Gastrocnemius medialis (tissue), 4 donors: ENCODE data around the gene C1QTNF8. TPM values are rescaled to one million over a fixed set of nuclear protein-coding genes. Genes with fewer than 3 reads are reported as not detected.

Experiments used
- ATAC-seq, 2 donors: fragments of 150-250 bp; one replicate each; pipeline ENCODE4 v1.9.1; 2016
- DNase-seq, 2 donors: peaks; one replicate each; pipeline ENCODE4 v3.0.0-alpha.2; 2019
- H3K27ac ChIP-seq, 4 donors: fragments of 200-600 bp; sonication (generic); 1 replicate in 1 of 4; 2 replicates in 3 of 4; pipeline ENCODE4 v1.5.1; 2016 to 2018; ENCODE audit warnings: mild to moderate bottlenecking in 2 of 4, moderate library complexity in 1 of 4
- H3K27me3 ChIP-seq, 3 donors: fragments of 200-600 bp; sonication (generic) in 2 of 3; 1 replicate in 1 of 3; 2 replicates in 2 of 3; pipeline versions ENCODE4 v1.5.1 to v1.6.0; 2016 to 2019; ENCODE audit warnings: mild to moderate bottlenecking in 1 of 3, moderate library complexity in 1 of 3
- H3K36me3 ChIP-seq, 2 donors: fragments of 200-600 bp; sonication (generic) in 1 of 2; one replicate each; pipeline ENCODE4 v1.5.1; 2017 to 2018
- H3K4me1 ChIP-seq, 2 donors: fragments of 200-600 bp; sonication (generic) in 1 of 2; one replicate each; pipeline ENCODE4 v1.5.1; 2016 to 2017; ENCODE audit warnings: mild to moderate bottlenecking in 2 of 2
- H3K4me3 ChIP-seq, 4 donors: fragments of 200-600 bp; sonication (generic) in 3 of 4; 1 replicate in 1 of 4; 2 replicates in 3 of 4; pipeline ENCODE4 v1.5.1; 2016 to 2019; ENCODE audit warnings: mild to moderate bottlenecking in 2 of 4
- H3K9me3 ChIP-seq, 3 donors: fragments of 200-600 bp; sonication (generic) in 2 of 3; 1 replicate in 1 of 3; 2 replicates in 2 of 3; pipeline ENCODE4 v1.5.1; 2016 to 2019
- POLR2A ChIP-seq, 2 donors: fragments of 450-650 bp; IDR thresholded peaks; one replicate each; pipeline ENCODE4 v1.6.1; 2017; ENCODE audit warnings: antibody characterized with exemption in 2 of 2, mild to moderate bottlenecking in 2 of 2, moderate library complexity in 2 of 2
- in situ Hi-C, 4 donors: fragments of 200-750 bp; cut with MboI; loops; one replicate each; pipeline versions ENCODE4 v1.15.0 to v1.8.0; 2017; ENCODE audit warnings: low sequenced_read_pairs in 4 of 4
- intact Hi-C: fragments of 100-400 bp; cut with DNase I; formaldehyde crosslinking; loops from one replicate; pipeline ENCODE4 v1.15.1; 2023; ENCODE audit warnings: low total_unique reads
- total RNA-seq, 4 donors: library from RNA; depleted of rRNA; stranded (reverse); fragments of >200 nt; gene quantifications; one replicate each; pipeline versions ENCODE4 v1.1.0 to v1.2.3, GENCODE V29; 2016
- TF ChIP-seq, protein P1 (sequence below), 5 experiments: fragments of 450-650 bp in 3 of 5; fragments of 200-600 bp in 2 of 5; sonication (generic) in 2 of 5; IDR thresholded peaks in 4 of 5; conservative IDR thresholded peaks in 1 of 5; 1 replicate in 4 of 5; 2 replicates in 1 of 5; pipeline ENCODE4 v1.5.1; 2016 to 2019; ENCODE audit warnings: antibody characterized with exemption in 5 of 5, mild to moderate bottlenecking in 3 of 5, moderate library complexity in 3 of 5

The C1QTNF8 gene
- total RNA-seq, 4 donors from 2014 or later, result not detected

DNA sequence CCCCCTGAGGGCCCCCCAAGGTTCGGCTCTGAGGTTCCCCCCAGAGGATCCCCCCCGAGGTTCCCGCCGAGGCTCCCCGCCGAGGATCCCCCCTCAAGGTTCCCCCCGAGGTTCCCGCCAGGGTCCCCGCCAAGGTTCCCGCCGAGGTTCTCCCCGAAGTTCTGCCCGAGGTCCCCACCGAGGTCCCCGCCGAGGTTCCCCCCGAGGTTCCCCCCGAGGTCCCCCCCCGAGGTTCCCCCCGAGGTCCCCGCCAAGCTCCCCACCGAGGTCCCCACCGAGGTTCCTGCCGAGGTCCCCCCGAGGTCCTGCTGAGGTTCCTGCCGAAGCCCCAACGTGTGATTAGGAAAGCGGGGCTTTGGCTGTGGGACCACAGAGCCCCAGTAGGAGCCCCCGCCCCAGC is 55.7 kb downstream of the C1QTNF8 start:
- H3K4me1 ChIP-seq, result no peaks in the 10 kb centered on the region
- DNase-seq (no peak), ATAC-seq (no peak)
- no peak overlapping the region for H3K27ac ChIP-seq
- in situ Hi-C loops, result no loop called here
- no peak overlapping the region for H3K4me3 ChIP-seq
- no peaks in the 10 kb centered on the region for H3K36me3 ChIP-seq
- no peaks in the 10 kb centered on the region for H3K9me3 ChIP-seq
- intact Hi-C loops, result loop anchor here (5.0 kb wide), 1 partner anchor 347 kb away; no protein-coding TSS in a partner anchor
- no peak for TF ChIP-seq POLR2A (IDR thresholded peaks at IDR 0.05)
- TF ChIP-seq, protein P1, sequence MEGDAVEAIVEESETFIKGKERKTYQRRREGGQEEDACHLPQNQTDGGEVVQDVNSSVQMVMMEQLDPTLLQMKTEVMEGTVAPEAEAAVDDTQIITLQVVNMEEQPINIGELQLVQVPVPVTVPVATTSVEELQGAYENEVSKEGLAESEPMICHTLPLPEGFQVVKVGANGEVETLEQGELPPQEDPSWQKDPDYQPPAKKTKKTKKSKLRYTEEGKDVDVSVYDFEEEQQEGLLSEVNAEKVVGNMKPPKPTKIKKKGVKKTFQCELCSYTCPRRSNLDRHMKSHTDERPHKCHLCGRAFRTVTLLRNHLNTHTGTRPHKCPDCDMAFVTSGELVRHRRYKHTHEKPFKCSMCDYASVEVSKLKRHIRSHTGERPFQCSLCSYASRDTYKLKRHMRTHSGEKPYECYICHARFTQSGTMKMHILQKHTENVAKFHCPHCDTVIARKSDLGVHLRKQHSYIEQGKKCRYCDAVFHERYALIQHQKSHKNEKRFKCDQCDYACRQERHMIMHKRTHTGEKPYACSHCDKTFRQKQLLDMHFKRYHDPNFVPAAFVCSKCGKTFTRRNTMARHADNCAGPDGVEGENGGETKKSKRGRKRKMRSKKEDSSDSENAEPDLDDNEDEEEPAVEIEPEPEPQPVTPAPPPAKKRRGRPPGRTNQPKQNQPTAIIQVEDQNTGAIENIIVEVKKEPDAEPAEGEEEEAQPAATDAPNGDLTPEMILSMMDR (IDR thresholded peaks at IDR 0.05 in 4 of 5, conservative IDR thresholded peaks at IDR 0.05 in 1 of 5), result no peak
- peaks cover 50 to 79% (median 64%) of the 10 kb centered on the region in 3 donors for H3K27me3 ChIP-seq

DNA sequence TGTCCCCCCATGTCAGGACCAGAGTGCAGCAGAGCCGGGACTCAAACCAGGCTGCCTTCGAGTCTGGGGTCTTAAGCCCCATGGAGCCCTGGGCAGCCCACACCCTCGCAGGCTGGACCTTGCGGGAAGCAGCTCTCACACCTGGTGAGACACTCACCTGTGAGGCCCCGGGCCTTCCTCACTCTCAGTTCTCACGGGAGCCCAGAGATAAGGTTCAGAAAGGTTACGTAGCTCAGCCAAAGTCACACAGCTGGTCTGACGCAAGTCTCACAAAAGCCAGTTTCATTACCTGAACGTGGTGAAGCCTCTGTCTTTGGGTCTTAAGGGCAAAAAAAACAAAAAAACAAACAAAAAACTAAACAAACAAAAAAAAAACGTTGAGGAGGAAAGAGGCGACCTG is 56.3 kb downstream of the C1QTNF8 start:
- no peaks in the 10 kb centered on the region for H3K4me1 ChIP-seq
- no peaks in the 10 kb centered on the region for H3K9me3 ChIP-seq
- H3K27ac ChIP-seq, result no peak overlapping the region
- in situ Hi-C loops, result no loop called here
- intact Hi-C loops, result loop anchor here (5.0 kb wide), 1 partner anchor 348 kb away; no protein-coding TSS in a partner anchor
- H3K27me3 ChIP-seq, result peaks cover 44 to 79% (median 62%) of the 10 kb centered on the region in 3 donors
- no peaks in the 10 kb centered on the region for H3K36me3 ChIP-seq
- no peak for ATAC-seq
- no peak overlapping the region for H3K4me3 ChIP-seq
- DNase-seq, result no peak
- TF ChIP-seq POLR2A (IDR thresholded peaks at IDR 0.05), result no peak
- TF ChIP-seq, protein P1 (IDR thresholded peaks at IDR 0.05 in 4 of 5, conservative IDR thresholded peaks at IDR 0.05 in 1 of 5), result no peak

DNA sequence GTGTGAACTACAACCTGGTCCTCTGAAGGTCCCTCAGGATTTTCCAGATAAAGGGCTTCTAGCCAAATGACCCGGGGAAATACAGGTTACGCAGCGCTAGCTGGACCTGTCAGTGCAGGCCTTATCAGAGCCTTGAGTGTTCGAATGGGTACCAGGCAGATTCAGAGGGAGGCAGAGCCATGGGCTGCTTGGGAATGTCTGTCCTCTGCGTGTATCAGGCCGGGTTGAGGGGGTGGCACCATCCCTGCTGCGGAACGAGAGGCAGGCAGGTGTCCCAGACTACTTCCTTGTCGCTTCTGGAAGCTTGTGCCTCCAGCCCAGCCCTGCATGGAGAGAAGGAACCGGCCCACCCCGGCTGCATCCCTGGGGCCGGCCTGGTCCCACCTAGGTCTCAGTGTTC is 57.1 kb downstream of the C1QTNF8 start:
- Histone ChIP-seq H3K9me3 (no peaks in the 10 kb centered on the region), H3K36me3 (no peaks in the 10 kb centered on the region), H3K27me3 (peaks cover 36 to 73% (median 54%) of the 10 kb centered on the region in 3 donors), H3K4me1 (no peaks in the 10 kb centered on the region), H3K4me3 (no peak overlapping the region), H3K27ac (no peak overlapping the region)
- intact Hi-C loops (no loop called here), in situ Hi-C loops (no loop called here)
- ATAC-seq (no peak), DNase-seq (no peak)
- TF ChIP-seq POLR2A (IDR thresholded peaks at IDR 0.05), result no peak
- TF ChIP-seq, protein P1 (IDR thresholded peaks at IDR 0.05 in 4 of 5, conservative IDR thresholded peaks at IDR 0.05 in 1 of 5), result no peak

Other genes with a start within 250 kb of the C1QTNF8 start
- 10 to 100 TPM in 2 of 4 donors, 1 to 10 TPM in 2; 7.7 to 15.8 (median 10.2) TPM for gene LMF1, start 125.3 kb downstream of the C1QTNF8 start, total RNA-seq
- under 1 TPM; 0.10 to 0.91 (median 0.33) TPM for gene SOX8, start 114.5 kb downstream of the C1QTNF8 start, total RNA-seq
- gene SSTR5, start 23.5 kb downstream of the C1QTNF8 start, total RNA-seq, result 1 to 10 TPM in 1 of 4 donors, under 1 TPM in 2, not detected in 1; 0.24 to 1.3 (median 0.33) TPM
- gene CACNA1H, start 56.9 kb upstream of the C1QTNF8 start, total RNA-seq, result 10 to 100 TPM in 1 of 4 donors, 1 to 10 TPM in 3; 3.7 to 12.8 (median 4.5) TPM
- under 1 TPM in 1 of 4 donors, not detected in 3; 0.29 TPM for gene TPSG1, start 129.0 kb upstream of the C1QTNF8 start, total RNA-seq
- gene TPSB2, start 133.9 kb upstream of the C1QTNF8 start, total RNA-seq, result 10 to 100 TPM in 2 of 4 donors, 1 to 10 TPM in 2; 3.7 to 14.3 (median 9.5) TPM
- gene TPSAB1, start 144.5 kb upstream of the C1QTNF8 start, total RNA-seq, result 10 to 100 TPM in 1 of 4 donors, 1 to 10 TPM in 3; 3.3 to 14.9 (median 7.8) TPM
- gene TPSD1, start 159.8 kb upstream of the C1QTNF8 start, total RNA-seq, result 1 to 10 TPM in 1 of 4 donors, not detected in 3; 2.5 TPM
- 10 to 100 TPM; 28.9 to 80.4 (median 41.7) TPM for gene UBE2I, start 213.4 kb upstream of the C1QTNF8 start, total RNA-seq
- 1 to 10 TPM in 3 of 4 donors, under 1 TPM in 1; 0.05 to 4.4 (median 2.5) TPM for gene BAIAP3, start 237.4 kb upstream of the C1QTNF8 start, total RNA-seq